WERI-Rb-1 (cell line): ENCODE measurements around the gene FRMPD1.

Experiments used
- DNase-seq: peaks from one replicate; pipeline ENCODE4 v3.0.0-alpha.2; 2020
- H3K27ac ChIP-seq: fragments of 250-450 bp; sonication (Bioruptor Pico); 2 replicates; pipeline ENCODE4 v1.5.1; 2020; ENCODE audit warnings: mild to moderate bottlenecking, moderate library complexity
- H3K27me3 ChIP-seq: fragments of 250-450 bp; sonication (Bioruptor Pico); 2 replicates; pipeline ENCODE4 v1.5.1; 2021; ENCODE audit warnings: mild to moderate bottlenecking, low read depth, moderate library complexity; ENCODE audit not compliant: insufficient read depth, severe bottlenecking
- H3K36me3 ChIP-seq: fragments of 250-450 bp; sonication (Bioruptor Pico); 2 replicates; pipeline ENCODE4 v1.5.1; 2020; ENCODE audit warnings: mild to moderate bottlenecking, moderate library complexity
- H3K4me3 ChIP-seq: 2 replicates; pipeline ENCODE4 v1.5.1; 2011; ENCODE audit warnings: low read depth, mild to moderate bottlenecking, control low read depth, low read length
- H3K9me3 ChIP-seq: fragments of 250-450 bp; sonication (Bioruptor Pico); 2 replicates; pipeline ENCODE4 v1.5.1; 2021; ENCODE audit warnings: mild to moderate bottlenecking, moderate library complexity; ENCODE audit not compliant: severe bottlenecking
- CTCF ChIP-seq: IDR thresholded peaks from 2 replicates; pipeline ENCODE4 v1.5.1; 2011; ENCODE audit warnings: low read depth, mild to moderate bottlenecking, control low read depth, inconsistent platforms, low read length

FRMPD1 gene

DNA sequence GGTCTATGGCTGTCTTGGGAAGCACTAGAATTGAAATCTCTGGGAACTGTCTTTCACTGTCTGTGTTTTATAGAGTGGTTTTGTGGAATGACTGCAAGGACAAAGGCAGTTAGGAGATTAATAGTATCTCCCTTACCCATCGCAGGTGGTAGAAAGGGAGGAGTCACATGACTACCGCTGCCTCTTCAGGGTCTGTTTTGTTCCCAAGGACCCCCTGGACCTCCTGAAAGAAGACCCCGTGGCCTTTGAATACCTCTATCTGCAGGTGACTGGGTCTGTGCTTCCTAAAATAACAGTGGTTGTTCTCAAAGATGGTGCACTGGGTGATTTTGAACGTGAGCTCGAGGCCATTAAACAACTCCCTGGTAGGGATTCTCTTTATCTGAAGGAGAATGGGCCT lies 80.1 kb downstream of the FRMPD1 start:
- peaks cover 63% of the 10 kb centered on the region for H3K36me3 ChIP-seq
- no peak for DNase-seq
- H3K4me3 ChIP-seq, result no peak overlapping the region
- peak overlapping the region; percentile 77; the same call in 1 of the 2 replicates for H3K27ac ChIP-seq
- no peaks in the 10 kb centered on the region for H3K9me3 ChIP-seq
- no peak for TF ChIP-seq CTCF
- H3K27me3 ChIP-seq, result no peaks in the 10 kb centered on the region

DNA sequence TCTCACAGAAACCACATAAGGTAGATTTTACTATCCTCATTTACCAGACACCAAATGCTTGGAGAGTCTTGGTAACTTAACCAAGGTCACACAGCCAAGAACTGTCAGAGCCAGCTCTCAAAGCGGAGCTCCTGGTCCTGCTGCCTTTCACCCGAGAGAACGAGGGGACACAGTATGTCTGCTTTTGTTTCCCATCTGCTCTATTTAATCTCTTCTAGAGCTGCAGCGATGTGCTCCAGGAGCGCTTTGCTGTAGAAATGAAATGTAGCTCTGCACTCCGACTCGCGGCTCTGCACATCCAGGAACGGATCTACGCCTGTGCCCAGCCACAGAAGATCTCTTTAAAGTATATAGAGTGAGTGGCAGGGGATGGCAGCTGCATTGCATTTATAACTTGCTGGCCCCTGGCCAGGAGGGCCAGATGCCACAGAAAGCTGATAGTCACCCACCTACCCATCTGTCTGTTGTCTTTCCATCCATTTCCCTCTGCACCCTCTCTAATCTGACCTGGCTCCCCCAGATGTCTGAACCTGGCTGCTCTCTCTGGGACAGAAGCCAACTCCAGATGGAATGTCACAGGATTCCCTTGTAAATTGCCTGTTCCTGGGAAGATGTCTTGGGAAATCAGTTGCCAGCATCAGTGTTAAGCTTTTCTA lies 81.5 kb downstream of the FRMPD1 start:
- peaks cover 67% of the 10 kb centered on the region for H3K36me3 ChIP-seq
- H3K4me3 ChIP-seq, result no peak overlapping the region
- H3K27me3 ChIP-seq, result no peaks in the 10 kb centered on the region
- peak; percentile 69 for DNase-seq
- peak overlapping the region; percentile 77 for H3K27ac ChIP-seq
- no peaks in the 10 kb centered on the region for H3K9me3 ChIP-seq
- TF ChIP-seq CTCF, result no peak

DNA sequence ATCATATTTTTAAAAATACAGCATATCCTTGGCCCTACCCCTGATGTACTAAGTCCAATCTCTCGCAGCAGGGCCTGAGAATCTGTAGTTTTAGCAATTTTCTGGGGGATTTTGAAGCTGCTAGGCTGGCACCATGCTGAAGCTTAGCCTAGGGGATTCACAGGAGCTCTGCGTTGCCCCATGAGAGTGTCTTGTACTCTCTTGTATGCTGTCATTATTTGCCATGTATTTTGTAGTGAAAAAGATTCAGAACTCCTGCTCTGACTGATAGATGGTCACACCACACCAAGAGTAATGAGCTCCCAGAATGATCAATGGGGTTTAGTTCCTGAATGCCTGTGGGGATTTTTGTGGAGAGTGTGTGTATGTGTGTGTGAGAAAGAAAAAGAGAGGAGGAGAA lies 82.2 kb downstream of the FRMPD1 start:
- Histone ChIP-seq H3K27me3 (no peaks in the 10 kb centered on the region), H3K27ac (peak overlapping the region; percentile 77), H3K4me3 (no peak overlapping the region), H3K36me3 (peaks cover 70% of the 10 kb centered on the region), H3K9me3 (no peaks in the 10 kb centered on the region)
- no peak for DNase-seq
- no peak for TF ChIP-seq CTCF

DNA sequence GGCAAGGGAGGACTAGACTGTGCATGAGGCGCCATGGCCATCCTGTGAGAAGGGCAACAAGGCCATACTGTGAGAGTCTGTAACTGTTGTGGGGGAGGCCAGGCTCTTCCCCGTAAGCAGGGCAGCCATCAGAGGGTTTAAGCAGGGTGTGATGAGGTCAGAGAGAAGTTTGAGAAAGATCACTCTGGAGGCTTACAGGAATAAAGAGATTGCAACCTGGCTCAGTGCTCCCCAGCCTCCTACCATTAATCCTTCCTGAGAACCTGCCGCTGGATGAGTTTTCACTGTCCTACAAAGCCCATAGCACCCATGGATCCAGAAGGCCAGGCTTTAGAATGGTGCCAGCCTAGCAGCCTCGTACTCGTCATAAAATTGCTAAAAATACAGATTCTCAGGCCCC lies 88.5 kb downstream of the FRMPD1 start:
- no peak for TF ChIP-seq CTCF
- Histone ChIP-seq H3K4me3 (no peak overlapping the region), H3K27me3 (no peaks in the 10 kb centered on the region)

DNA sequence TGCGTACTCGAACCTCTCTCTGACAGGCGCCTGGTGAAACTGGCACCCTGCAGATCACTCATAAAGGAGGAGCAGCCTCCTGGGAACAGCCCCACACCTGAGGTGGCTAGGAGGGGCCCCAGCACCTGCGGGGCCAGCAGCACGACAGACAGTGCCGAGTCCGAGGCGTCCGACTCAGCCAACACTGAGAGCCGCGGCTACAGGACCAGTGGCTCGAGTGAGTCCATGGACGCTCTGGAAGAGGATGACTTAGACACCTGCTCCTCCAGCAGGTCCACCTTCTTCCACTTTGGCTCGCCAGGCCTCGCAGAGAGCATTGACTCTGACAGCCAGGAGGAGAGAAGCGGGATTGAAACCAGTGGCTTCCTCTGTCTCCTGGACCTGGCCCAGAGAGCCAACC lies 89.4 kb downstream of the FRMPD1 start:
- DNase-seq, result no peak
- H3K36me3 ChIP-seq, result peaks cover 79% of the 10 kb centered on the region
- no peak for TF ChIP-seq CTCF
- H3K9me3 ChIP-seq, result no peaks in the 10 kb centered on the region
- H3K27me3 ChIP-seq, result no peaks in the 10 kb centered on the region
- no peak overlapping the region for H3K27ac ChIP-seq
- H3K4me3 ChIP-seq, result no peak overlapping the region

More for the DNA sequence above, 88.5 kb downstream of the FRMPD1 start:
- H3K9me3 ChIP-seq, result no peaks in the 10 kb centered on the region
- H3K36me3 ChIP-seq, result peaks cover 79% of the 10 kb centered on the region
- peak overlapping the region; percentile 63 for H3K27ac ChIP-seq
- peak; percentile 79 for DNase-seq

DNA sequence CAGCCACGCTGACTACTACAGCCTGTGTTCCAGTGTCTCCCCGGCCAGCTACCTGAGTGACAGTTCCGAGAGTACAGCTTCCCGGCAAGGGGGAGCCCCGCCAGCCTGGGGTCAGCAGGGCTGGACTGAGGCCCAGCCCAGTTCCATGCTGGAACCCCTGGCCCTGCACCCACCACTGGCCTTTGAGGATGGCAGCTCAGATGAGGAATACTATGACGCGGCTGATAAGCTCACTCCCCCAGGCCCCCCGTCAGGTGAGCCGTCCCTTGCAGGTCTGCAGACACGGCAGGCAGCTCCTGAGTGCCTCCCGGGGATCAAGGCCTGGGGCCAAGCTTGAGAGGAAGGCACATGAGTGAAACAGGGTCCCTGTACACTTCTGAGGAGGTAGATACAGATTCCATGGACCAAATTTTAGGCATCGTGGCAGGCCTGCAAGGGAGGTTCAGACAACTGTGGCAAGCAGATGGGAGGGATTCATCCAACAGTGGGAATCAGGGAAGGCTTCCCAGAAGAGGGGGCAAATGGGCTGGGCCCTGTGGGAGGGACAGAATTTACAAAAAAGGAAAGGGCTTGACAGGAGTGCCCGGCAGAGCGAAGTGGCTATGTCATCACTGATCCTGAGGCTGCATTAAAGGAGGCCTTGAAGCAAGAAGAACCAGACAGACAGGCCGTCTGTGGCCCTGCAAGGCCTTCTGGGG lies 90.0 kb downstream of the FRMPD1 start:
- Histone ChIP-seq H3K4me3 (no peak overlapping the region), H3K27me3 (no peaks in the 10 kb centered on the region), H3K27ac (no peak overlapping the region), H3K9me3 (no peaks in the 10 kb centered on the region), H3K36me3 (peaks cover 73% of the 10 kb centered on the region)
- DNase-seq, result no peak
- TF ChIP-seq CTCF, result no peak
